NCI-H187 (cell line): Measurements from ENCODE around the gene STOX1.
"Not testable (repeated sequence)": the region's sequence is repeated elsewhere in the genome, so short reads cannot be mapped to it uniquely, and the experiment has no call there.

Source experiments
- DNase-seq, 2 experiments: peaks; one replicate each; lab custom pipeline; 2025; lab: John Stamatoyannopoulos, UW

The STOX1 gene

DNA sequence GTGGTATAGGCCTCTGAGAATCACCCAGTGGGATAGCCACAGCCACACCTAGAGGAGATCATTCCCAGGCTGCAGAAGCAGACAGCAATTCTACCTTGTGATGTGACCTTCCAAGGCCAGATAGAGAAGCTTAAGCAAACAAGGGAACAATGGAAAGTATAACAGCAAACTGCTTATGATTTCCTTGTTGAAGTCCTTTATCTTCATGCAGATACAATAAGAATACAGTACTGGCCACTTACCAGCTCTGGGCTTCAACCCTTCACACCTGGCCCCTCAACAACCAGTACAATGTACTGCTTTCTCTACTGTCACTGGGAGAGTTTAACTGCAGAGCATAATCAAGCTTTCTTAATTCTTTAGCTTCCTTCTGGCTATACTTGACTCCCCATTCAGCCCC, 51.2 kb downstream of the STOX1 start:
- no peak for DNase-seq

DNA sequence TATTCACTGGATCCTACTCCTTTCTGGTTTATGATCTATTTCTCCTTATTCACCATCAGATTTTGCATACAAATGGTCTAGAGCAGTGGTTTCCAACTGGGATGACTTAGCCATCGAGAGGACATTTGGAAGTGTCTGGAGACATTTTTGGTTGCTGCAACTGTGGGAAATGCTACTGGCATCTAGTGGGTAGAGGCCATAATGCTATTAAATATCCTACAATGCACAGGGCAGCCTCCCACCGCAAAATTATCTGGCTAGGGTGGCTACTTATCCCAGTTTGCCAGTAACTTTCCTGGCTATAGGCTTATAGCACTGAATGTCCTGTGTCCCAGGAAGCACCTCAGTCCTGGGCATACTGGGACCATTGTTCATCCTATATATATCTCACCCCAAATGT, 52.3 kb downstream of the STOX1 start:
- no peak for DNase-seq

DNA sequence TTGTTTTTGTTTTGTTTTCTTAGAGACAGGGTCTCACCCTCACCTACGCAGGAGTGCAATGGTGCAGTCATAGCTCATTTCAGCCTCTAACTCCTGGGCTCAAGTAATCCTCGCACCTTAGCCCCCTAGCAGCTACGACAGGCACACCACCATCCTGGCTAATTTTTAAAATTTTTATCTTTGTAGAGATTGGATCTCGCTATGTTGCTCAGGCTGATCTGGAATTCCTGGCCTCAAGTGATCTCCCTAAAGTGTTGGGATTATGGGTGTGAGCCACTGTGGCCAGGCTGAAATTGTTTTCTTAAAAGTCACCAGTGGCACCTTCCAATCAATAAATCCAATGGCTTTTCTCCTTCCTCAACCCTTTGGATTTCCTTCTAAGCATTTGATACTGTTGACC, 52.9 kb downstream of the STOX1 start:
- DNase-seq: no peak

DNA sequence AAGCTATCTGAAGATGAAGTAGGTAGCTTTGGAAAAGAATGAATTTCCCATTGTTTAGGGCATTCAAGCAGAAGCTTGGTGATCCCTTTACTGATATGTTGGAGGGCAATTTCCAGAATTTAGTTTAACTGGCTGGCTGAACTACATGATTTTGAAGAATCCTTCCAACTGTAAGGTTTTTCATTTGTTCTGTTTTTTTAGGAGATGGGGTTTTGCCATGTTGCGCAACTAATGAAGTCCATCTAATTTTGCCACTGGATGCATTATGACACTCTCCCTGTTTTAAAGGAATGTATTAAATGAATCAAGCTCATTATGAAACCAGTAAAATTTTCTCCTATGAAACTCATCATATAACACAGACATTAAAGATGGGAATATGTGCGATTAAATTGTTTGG, 67.7 kb downstream of the STOX1 start:
- no peak for DNase-seq

DNA sequence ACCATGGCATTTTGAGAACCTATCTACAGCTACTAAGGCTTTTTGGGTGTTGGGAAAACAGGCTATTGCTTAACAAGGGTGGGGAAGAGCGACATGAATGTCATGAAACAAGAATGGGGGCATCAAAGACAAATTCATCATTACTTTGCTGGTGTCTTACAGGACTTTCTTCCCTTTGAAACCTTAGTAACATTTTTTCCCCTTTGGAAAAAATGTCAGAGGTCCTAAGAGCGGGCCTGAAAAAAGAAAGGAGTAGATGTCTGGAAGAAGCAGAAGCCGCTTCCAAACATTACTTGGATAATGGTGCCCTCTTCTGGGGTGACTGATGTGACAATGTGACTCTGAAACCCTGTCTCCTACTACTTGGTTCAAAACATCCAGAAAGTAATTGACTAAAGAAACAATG, 70.0 kb downstream of the STOX1 start:
- DNase-seq: peak in 1 of 2 experiments; percentile 13

DNA sequence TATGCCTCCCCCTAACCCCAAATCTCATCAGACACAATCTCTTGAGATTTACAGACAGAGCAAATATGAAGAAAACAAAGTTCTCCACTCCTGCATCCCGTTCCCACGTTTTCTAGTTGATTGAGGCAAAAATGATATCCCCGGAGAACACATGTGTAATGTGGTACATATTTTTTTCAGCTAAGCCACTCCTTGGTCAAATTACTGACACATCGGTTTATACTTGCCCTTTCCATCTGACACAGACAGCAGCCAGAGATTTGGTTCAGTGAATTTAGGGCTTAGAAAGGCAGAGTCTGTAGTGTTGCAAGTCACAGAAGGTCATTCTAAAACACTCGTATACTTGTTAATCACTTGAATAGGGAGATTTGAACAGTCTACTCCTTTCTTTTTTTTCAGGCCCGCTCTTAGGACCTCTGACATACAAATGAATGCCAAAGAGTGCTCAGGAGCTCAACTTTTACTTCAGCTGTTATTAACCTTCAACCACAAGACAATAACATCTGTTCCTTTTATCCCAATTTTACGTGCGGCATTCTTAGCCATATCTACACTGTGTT, 71.9 kb downstream of the STOX1 start:
- no peak for DNase-seq

DNA sequence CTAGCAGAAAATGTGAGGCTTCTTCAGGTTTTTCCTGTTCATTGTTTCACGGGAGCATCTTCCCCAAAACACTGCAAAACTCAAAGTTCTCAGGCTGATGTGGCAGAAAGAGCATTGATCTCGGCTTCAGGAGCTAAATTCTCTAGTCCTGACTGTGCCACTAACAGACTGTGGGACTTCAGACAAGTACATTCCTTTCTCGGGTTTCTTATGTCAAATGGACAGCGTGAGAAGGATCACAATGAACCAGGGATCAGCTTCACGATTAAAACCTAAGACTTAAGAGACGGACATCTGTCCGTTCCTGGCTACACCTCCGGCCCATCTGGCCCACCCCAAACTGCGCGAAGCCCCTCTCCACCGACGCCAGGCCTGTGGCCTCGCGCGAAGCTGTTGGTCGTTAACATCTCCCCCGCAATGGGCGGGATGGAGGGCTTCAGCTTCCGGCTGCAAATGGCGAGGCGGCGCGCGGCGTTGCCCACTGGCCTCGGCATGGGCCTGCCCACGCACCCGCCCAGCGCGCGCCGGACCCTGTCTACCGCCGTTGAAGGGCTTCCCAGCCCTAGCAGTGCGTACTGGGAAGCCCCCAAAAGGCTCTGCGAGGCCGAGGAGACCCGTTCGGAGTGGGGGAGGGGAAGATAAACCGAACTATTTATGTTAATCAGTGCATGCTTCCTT, 73.2 kb downstream of the STOX1 start:
- DNase-seq: peak; percentile 52 to 77

DNA sequence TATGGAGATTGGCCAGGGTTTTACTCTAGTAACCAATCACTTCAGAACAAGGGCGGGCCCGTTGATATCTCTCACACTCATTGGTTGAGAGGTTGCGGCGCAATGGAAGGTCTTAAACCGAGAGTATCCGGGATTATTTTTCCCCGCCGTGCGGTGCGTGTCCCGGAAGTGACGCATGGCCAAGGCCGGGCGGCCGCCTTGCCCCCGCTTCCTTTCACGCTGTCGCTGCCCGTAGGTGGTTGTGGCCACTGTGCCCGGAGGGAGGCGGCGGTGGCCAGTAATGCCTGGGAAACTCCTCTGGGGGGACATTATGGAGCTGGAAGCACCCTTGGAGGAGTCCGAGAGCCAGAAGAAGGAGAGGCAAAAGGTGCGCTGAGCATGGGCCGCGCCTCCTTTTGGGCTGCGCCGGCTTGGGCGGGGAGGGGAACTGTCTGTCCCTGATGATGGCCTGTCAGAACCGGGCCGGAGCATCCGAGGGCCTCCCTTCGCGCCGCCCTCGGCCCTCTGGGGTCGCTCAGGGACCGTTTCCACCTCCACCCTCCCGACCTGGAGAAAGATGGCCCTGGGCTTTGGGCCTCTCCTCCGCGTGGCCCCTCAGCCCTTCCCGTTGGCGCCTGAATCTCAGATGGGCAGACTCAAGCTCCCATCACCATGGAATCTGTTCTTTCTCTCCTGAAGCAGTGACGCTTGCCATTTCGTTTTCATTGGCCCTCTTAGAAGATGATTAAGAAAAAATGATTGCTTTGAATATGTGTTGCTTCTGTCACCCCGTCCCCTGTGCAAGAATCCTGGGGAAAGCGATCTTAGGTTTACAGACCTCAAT, 74.0 kb downstream of the STOX1 start, which contains the start of gene DDX50:
DDX50 (plus strand) TSS at position 211 of the 823 bp plus-strand sequence; CDS start at position 281, 70 bp downstream.
- peak; percentile 77 to 89 for DNase-seq

DNA sequence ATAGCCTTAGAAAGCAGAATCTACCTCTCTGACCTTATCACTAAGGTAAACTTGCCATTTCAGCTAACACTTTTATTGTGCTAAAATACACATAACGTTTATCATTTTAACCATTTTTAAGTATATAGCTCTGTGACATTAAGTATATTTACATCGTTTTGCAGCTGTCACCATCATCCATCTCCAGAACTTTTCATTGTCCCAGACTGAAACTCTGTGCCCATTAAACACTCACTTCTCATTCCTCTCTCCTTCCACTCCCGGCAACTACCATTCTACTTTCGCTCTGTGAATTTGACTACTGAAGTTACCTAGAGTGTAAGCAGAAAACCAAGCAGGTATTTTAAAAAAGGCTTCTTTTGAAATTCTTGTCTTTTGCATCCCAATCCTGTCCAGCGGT, 75.1 kb downstream of the STOX1 start:
- DNase-seq: no peak

DNA sequence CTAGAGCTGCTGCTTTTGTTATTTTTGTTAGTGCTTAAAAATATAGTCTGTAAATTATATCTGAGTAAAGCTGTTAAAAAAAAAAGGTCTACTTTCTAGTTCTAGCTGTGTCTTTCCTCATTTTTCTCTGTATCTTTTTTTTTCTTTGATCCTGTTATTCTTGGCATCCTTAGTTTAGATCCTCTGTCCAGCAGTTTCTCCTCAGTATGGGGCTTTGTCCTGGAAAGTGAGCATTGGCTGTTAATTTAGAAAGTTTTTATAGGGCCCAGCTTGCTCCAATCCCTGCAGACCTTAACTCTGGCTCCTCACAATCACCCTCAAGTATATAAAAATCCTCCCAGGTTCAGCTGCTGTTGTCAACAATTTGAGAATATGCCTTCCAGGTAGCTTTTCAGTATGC, 97.3 kb downstream of the STOX1 start:
- no peak for DNase-seq

DNA sequence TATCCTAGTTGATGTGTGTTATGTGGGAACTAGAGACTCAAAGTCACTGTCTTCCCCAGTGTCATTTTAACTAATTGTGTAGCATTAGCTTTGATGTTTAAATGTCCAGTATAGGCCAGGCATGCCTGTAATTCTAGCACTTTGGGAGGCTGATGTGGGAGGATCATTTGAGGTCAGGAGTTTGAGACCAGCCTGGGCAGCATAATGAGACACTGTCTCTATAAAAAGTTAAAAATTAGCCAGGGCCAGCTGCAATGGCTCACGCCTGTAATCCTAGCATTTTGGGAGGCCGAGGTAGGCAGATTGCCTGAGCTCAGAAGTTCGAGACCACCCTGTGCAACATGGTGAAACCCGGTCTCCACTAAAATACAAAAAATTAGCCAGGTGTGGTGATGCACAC, 98.2 kb downstream of the STOX1 start:
- no peak for DNase-seq

DNA sequence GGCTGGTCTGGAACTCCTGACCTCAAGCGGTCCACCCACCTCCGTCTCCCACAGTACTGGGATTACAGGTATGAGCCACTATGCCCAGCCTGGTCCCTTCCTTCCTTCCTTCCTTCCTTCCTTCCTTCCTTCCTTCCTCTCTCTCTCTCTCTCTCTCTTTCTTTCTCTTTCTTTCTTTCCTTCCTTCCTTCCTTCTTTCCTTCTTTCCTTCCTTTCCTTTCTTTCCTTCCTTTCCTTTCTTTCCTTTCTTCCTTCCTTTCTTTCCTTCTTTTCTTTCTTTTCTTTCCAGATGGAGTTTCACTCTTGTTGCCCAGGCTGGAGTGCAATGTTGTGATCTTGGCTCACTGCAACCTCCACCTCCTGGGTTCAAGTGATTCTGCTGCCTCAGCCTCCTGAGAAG, 101.8 kb downstream of the STOX1 start:
- not testable (repeated sequence) for DNase-seq

DNA sequence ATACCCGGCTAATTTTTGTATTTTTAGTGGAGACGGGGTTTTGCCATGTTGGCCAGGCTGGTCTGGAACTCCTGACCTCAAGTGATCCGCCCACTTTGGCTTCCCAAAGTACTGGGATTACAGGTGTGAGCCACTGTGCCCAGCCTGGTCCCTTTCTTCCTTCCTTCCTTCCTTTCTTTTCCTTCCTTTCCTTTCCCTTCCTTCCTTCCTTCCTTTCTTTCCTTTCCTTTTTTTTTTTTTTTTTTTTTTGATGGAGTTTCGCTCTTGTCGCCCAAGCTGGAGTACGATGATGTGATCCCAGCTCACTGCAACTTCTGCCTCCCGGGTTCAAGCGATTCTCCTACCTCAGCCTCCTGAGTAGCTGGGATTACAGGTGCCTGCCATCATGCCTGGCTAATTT, 102.6 kb downstream of the STOX1 start:
- not testable (repeated sequence) for DNase-seq

DNA sequence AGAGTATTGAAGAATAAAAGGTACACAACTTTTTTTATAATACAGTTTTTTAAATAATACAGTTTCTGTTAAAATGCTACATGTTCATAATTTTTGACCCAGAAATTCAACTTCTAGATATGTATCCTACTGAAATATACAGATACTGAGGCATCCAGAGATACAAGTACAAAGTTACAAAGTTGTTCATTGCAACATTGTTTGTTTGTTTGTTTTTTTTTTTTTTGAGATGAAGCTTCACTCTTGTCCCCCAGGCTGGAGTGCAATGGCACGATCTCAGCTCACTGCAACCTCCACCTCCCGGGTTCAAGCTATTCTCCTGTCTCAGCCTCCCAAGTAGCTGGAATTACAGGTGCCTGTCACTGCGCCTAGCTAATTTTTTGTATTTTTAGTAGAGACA, 105.5 kb downstream of the STOX1 start:
- DNase-seq: not testable (repeated sequence)

DNA sequence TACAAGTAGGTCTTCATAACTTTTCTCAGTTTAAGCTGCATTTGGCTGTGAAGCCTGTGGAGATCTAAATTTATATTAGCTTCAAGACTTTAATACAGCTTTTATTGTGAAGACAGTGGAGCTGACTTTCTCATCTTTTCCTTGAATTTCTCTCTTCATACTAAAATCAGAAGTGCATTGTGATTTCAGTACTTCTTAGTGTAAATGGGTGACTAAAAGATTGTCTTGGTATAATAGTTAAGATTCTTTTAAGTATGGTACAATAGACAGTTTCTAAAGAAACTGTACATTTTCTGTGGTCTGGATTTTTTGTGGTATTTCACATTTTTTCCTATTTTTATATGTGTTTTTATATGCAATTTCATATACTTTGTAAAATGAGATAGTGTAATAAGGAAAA, 107.7 kb downstream of the STOX1 start:
- DNase-seq: no peak

DNA sequence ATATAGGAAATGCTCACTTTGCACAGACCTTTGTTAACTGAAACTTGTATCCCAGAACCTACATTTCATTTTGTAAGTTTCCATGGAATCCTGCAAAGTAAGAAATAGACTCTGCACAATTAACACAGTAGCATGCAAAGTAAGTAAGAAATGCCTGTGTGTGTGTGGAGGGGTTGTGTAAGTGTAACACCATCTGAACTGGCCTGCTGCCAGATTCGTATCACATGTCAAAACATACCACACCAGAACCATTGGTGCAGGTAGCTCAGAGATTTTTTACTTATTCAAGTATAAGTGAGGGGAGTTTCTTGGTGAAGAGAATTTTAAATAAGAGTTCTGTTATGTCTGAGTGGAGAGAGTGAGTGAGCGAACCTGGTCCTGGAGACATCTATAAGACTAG, 110.8 kb downstream of the STOX1 start:
- no peak for DNase-seq

DNA sequence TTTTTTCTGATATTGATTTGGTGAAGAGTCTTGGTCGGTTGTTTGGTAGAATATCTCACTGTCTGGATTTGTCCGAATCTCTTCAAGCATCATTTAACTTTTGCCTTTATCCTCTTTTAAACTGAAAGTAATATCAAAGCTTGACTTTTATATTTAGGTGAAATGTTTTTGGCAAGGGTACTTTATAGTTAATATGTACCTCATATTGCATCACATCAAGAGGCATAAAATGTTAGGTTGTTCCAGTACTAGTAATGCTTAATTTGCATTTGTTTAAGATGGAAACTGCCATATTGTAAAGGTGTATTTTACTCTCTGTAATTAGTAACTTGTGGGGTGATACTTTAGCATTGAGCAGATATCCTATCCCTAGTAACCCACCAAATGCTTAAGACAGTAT, 111.6 kb downstream of the STOX1 start:
- DNase-seq: no peak

DNA sequence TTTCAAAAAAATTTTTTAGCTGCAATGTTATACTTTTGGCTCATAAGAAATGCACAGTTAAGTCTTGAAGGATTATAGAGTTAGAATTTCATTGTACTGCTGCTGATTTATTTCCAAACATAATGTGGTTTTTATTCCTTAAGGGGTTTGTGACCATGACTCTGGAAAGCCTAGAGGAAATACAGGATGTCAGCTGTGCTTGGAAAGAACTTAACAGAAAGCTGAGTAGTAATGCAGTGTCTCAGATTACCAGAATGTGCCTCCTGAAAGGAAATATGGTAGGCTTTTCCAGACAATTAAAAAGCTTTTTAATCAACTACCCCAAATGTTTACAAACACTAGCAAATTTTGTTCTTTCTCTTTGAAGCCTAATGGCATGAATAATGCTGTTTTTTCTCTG, 113.6 kb downstream of the STOX1 start:
- DNase-seq: not testable (repeated sequence)
